GM18868 (cell line): ENCODE measurements around the gene C11orf21.

Experiments
- ATAC-seq: cut with Tn5 transposase; IDR thresholded peaks from one replicate; pipeline ENCODE4 v1.9.1; 2021; ENCODE audit warnings: mild to moderate bottlenecking, moderate library complexity; ENCODE audit not compliant: unreplicated experiment

C11orf21 gene

GRCh38 chr11:2262301-2263070, 39.2 kb downstream of the C11orf21 start:
- ATAC-seq, result no peak

GRCh38 chr11:2261436-2262230, 40.1 kb downstream of the C11orf21 start:
- no peak for ATAC-seq

- ATAC-seq, result no peak
Observed at GRCh38 chr11:2260491-2261364, 41.0 kb downstream of the C11orf21 start.

GRCh38 chr11:2259897-2260451, 41.7 kb downstream of the C11orf21 start:
- ATAC-seq, result no peak

GRCh38 chr11:2259466-2259830, 42.3 kb downstream of the C11orf21 start:
- no peak for ATAC-seq

GRCh38 chr11:2258501-2259465, 42.9 kb downstream of the C11orf21 start:
- no peak for ATAC-seq

- ATAC-seq, result no peak
Observed at GRCh38 chr11:2256951-2257700, 44.6 kb downstream of the C11orf21 start.

GRCh38 chr11:2256293-2256913, 45.3 kb downstream of the C11orf21 start:
- no peak for ATAC-seq

GRCh38 chr11:2252018-2252417, 49.7 kb downstream of the C11orf21 start:
- no peak for ATAC-seq

- ATAC-seq, result no peak
Observed at GRCh38 chr11:2251138-2251537, 50.6 kb downstream of the C11orf21 start.

GRCh38 chr11:2250485-2250884, 51.2 kb downstream of the C11orf21 start:
- ATAC-seq, result no peak

GRCh38 chr11:2250041-2250440, 51.7 kb downstream of the C11orf21 start:
- ATAC-seq, result no peak

- ATAC-seq, result no peak
Observed at GRCh38 chr11:2249189-2249916, 52.4 kb downstream of the C11orf21 start.

- ATAC-seq, result no peak
Observed at GRCh38 chr11:2248762-2249161, 53.0 kb downstream of the C11orf21 start.

- no peak for ATAC-seq
Observed at GRCh38 chr11:2248242-2248641, 53.5 kb downstream of the C11orf21 start.

GRCh38 chr11:2247496-2247895, 54.2 kb downstream of the C11orf21 start:
- no peak for ATAC-seq
